ENCODE data around the gene OR2T2.
A peak's percentile ranks its signal among the peaks of the same experiment; 100 is the strongest.
"Not testable (repeated sequence)": the region's sequence is repeated elsewhere in the genome, so short reads cannot be mapped to it uniquely, and the experiment has no call there.

OR2T2 gene, protein sequence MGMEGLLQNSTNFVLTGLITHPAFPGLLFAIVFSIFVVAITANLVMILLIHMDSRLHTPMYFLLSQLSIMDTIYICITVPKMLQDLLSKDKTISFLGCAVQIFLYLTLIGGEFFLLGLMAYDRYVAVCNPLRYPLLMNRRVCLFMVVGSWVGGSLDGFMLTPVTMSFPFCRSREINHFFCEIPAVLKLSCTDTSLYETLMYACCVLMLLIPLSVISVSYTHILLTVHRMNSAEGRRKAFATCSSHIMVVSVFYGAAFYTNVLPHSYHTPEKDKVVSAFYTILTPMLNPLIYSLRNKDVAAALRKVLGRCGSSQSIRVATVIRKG

DNA sequence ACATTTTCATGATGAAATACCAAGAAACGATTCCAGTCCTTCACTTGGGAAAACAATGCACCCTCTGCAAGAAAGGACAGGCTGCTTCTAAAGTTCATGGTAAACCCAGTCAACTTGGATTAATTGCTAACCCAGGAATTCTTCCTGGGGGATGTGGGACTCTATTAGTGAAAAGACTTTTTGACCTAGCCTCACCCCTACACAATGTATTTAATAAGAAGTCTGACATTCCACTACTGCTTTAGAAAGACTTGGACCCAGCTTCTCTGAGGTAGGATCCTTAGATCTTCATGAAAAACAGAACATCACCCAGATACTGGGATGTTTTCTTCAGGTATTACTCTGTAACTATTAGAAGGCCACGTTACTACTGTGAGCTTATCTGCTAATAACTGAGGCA is at the start of gene OR2T2:
OR2T2 (plus strand) TSS at position 239 of the 400 bp plus-strand sequence. CDS start 7,161 bp downstream, outside the sequence.
- DNase-seq: not testable (repeated sequence)

DNA sequence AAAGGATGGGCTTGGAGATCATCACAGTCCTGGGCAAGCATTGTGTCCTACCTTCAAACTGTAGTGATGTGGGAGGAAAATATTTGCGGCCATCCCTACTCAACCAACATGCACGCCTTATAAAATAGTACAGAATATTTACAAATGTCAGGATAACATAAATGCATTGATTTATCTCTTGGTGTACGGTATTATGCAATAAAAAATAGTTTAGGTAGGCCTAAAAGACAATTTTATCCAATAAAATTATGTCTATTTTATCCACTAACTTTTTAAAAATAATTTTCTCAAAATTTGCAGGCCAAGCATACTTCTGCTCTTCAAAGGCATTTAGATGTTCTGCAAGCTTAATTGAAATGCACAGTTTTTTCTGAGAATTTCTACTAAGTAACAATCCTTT is 42.7 kb upstream of the OR2T2 start, which contains the start of gene OR2T1:
OR2T1 (plus strand) TSS at position 301 of the 400 bp plus-strand sequence. CDS start 3,100 bp downstream, outside the sequence.
- no peak for DNase-seq

DNA sequence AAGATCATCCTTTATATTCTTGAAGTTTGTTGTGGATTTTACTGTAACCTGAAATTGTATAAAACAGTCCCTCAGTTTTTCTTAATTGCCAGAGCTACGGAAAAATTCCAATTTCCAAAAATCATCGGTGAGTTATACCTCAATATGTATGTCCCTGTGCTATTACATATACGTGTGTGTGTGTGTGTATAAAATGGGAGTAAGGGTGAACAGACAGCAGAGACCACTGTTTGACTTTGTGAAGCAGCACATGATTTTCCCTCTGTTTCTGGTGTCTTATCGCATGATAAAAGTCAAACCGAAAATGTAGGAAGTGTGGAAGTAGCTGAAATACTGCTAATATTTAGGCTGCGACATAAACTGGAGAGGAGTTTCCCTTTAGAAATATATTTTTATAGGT is 41.4 kb upstream of the OR2T2 start:
- peak; percentile 55 for DNase-seq

DNA sequence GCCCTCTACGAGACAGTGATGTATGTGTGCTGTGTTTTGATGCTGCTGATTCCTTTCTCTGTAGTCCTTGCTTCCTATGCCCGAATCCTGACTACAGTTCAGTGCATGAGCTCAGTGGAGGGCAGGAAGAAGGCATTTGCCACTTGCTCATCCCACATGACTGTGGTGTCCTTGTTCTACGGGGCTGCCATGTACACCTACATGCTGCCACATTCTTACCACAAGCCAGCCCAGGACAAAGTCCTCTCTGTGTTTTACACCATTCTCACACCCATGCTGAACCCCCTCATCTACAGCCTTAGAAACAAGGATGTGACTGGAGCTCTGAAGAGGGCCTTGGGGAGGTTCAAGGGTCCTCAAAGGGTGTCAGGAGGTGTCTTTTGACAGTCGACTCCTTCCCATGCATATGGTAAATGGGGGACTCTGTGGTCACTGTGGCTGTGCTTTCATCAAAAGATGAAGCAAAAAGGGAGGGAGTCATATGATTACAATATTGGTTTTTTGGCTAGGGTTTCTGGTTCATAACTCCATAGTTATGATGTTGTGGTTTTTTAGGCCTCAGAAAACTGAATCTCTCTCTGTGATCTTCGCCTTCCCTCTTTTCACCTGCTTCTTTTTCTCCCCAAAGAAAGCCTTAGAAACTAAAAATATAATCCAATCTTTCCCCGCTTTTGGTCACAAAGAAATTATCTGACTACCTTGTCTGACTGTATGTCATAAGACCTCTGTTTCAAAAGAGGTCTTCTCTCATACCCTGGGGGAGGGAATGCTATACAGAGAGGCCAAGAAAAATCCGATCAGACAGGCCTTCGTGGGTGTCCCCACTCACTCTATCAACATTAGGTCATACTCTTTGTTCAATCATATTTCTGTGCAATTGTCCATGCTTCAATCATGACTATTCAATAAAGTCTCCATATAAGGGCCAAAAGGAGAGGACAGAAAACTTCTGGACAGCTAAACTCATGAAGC is 38.4 kb upstream of the OR2T2 start:
- no peak for DNase-seq

DNA sequence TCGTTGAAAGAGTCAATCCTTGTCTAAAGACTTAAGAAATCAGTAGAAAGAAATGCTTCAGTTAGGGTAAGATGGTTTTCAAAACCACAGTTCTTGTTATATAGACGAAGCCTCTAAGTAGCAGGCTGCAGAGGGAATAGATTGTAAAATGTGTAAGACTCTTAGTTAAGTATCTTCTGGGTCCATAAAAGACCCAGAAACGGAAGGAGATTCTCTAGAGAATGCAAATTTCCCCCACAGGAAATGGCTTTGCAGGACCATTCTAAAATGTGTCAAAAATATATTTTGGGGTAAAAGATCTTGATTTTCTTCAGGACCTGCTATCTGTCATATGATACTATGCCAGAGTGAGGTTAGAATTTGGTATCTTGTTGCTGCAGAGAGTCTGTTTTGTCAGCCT is 29.2 kb upstream of the OR2T2 start:
- no peak for DNase-seq

DNA sequence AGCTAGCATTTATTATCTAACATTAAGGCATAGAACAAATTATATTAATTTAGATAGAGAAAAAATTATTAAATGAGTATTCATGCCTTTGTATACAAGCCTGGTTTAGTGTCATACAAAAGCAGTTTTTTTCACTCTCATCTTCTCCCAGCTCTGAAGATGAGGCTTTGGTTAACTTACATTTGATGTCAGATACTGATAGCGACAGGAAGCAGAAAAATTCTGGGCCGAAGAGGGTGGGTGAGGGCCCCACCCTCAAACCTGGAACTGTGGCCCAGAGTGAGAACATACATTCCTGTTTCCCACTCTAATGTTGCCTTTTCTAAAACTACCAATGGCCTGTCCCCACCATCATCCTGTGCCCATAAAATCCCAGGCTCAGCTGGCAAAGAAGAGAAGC is 27.6 kb upstream of the OR2T2 start:
- DNase-seq: no peak

DNA sequence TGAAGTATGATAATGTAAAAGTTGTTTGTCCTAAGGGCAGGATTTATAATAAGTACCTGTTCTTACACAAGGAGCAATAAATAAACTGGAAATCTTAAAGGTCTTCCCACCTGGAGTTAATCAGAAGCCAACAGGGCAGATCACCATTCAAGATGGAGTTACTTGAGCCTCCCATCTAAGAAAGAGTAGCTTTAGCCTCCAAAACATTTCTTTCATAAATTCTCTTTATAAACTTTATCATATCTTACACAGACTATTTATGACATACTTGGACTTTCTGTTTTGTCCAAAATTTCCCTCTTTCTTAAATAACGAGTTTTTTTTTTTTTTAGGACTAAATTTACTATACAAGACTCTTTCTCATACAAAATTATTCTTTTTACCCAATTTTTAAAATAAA is 24.1 kb upstream of the OR2T2 start:
- no peak for DNase-seq

DNA sequence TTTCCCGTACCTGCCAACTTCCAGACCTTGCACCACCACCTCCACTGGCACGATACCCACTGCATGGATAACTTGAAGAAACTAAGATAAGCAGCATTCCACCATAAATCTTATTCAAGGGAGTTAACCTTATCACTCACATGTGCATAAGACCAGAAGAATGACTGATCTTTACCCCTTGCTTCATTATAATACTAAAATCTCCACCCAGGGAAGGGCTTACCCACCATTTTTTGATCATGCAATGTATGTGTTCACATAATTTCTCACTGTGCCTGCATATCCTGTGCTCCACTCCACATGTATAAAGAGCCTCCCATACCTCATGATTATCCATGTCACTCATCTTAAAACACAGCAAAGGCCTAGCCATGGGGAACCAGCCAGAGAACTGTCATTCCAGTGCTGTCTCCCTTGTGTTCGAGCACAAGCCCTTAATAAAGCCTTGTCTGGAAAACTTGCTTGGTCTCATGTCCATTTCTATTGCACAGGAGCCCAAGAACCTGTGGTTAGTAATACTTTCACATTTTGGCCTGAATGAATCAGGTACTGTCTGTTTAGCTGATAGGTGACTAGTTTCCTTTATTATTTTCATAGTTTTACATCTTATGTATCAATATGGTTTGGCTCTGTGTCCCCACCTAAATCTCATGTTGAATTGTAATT is 17.8 kb upstream of the OR2T2 start:
- DNase-seq: not testable (repeated sequence)

DNA sequence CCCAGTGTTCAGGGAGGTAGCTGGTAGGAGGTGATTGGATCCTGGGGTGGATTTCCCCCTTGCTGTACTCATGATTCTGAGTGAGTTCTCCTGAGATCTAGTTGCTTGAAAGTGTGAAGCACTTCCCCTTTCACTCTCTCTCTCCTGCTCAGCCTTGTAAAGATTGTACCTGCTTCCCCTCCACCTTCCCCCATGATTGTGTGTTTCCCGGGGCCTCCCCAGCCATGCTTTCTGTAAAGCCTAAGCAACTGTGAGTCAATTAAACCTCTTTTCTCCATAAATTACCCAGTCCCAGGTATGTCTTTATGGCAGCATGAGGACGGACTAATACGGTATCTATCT is 17.3 kb upstream of the OR2T2 start:
- not testable (repeated sequence) for DNase-seq

DNA sequence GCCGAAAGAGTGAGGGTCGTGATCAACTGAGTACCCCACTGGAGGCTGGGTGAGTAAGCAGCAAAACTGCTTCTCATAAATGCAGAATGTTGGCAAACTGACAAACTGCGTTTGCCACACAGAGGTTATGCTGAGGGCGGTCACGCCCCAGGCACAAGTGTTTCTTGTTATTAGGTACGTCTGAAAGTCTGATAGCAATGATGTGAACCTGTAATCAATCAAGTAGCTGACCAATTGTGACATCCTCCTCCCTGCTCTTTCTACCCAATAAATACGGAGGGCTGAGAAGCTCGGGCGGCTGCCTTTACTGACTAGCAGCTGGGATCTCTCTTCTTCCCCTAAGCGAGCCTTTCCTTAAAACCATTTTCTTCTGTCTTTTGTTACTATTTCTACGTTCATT is 13.8 kb upstream of the OR2T2 start:
- DNase-seq: not testable (repeated sequence)

DNA sequence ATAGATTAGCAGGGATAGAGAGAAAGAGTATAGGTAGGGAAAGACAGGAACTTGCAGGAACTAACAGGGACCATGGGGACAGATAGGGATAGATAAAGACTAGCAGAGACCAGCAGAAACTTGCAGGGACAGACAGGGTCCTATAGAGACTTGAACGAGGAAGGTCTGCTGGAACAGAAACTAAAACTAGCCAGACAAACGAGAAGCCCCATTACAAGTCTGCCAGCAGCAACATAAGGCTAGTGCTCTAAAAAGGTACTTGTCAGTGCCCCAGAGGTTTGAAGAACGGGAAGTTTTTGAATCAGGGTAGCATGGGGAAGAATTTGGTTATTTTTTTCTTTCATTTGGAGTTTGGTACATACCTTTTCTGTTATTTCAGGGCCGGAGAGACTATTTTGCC is 13.2 kb upstream of the OR2T2 start:
- not testable (repeated sequence) for DNase-seq

DNA sequence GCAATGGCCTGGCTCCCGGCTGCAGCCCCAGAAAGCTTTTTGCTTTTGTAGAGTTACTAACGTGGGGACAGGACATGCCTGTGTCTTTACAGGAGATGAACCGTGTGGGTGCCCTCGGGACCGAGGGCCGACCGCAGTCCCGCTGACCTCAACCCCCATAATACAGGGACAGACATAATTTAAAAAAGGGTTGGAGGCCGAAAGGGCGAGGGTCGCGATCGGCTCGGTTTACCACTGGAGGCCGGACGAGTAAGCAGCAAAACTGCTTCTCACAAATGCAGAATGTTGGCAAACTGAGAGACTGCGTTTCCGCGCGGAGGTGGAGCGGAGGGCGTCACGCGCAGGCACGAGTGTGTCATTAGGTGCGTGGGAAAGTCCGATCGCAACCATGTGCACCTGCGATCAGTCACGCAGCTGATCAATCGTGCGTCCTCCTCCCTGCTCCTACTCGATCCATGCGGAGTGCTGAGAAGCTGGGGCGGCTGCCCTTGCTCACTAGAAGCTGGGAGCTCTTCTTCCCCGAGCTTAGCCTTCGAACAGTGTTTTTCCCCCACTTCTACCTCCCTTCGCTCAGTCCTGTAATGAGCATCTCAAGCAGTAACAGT is 11.5 kb upstream of the OR2T2 start:
- not testable (repeated sequence) for DNase-seq

DNA sequence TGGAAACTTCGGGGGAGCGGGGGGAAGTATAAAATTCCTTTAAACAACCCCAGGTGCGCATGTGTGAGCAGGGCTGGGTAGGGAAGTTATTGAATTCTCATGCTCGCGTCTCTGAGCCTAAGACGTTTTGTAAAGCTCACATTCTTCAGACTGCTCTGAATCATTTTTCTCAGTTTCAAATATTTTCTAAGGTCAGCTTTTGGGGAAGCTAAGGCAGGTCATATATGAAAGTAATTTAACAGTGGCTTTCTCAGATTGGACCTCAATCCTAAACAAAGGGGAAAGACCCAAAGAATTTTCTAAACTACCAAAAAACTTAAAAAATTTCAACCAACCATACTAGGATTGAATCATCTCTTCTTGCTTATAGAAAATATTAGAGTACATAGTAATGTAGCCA is 10.5 kb upstream of the OR2T2 start:
- DNase-seq: not testable (repeated sequence)

DNA sequence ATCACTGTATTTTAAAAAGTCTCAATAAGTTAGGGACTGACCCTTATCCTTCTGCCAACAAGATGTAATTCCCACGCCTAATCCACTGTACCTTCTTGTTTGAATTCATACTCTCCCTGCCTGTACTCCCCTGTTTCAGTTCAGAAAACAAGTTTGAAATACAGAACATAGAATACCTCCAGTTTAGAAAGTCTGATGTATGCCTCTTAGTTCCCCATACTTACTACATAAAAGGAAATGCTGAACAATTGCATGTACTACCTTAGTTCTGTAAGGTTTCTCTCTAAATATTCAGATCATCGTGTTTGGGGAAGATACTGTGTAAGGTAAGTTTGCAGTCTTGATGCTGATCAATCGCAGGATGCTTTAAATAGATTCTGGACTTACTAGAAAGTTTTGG is 9.1 kb upstream of the OR2T2 start:
- not testable (repeated sequence) for DNase-seq

DNA sequence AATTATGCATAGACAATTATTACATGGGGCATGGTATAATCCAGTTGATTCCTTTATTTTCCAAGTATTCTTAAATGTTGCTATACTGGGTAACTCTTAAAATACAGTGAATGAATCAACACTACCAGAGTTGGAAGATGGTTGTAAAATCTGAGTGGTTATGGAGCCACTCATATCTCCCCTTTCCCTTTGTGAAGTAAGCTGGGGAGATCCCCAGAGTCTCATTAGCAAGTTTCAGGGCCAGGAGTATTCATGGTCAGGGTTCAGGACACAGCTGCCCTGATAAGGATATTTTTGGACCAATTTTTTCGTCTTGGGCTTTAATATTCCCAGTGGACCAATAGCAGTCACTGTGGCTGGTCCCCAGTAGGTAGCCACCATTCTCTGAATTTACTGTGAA is 6.8 kb upstream of the OR2T2 start:
- not testable (repeated sequence) for DNase-seq

DNA sequence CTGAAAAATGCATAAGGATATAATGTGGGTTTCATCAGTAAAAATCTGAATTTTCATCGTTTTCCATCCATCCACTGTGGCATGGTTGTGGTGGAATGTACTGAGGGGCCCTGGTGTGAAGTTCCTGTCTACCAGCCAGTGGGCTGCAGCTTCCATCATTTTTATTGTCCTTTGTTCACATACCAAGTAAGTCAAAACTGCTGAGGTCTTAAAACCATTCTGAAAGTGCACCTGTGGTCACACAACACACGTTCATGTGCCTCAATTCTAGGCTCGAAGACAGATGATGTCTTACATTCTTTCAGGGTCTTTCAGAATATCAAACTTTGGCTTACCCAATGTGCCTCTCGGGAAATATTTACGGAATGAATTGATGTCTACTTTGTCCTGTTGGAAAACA is 6.2 kb upstream of the OR2T2 start:
- not testable (repeated sequence) for DNase-seq

DNA sequence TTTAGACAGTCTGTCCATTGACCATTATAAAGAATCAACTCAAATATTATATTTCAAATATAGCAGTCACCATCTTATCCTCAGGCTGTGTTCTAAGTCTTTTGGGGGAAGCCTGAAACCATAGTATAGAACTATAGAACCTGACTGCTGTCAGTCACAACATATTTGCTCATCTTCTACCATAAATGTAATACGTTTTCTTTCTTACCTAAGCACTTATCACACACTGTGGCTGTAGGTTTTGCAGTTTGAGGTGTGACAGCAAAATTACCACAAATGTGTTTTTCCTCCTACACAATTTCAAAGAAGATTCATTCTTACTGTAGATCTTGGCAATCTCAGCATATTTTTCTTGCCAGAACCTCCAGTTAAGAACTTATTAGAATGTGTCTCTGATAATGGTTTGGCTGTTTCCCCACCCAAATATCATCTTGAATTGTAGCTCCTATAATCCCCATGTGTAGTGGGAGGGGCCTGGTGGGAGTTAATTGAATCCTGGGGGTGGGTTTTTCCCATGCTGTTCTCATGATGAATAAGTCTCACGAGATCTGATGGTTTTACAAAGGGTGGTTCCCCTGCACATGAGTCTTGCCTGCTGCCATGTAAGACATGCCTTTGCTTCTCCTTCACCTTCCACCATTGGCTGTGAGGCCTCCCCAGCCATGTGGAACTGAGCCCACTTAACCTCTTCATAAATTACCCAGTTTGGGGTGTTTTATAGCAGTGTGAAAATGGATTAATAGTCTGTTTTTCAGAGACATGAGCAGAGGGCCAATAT is 2.7 kb upstream of the OR2T2 start:
- DNase-seq: not testable (repeated sequence)

DNA sequence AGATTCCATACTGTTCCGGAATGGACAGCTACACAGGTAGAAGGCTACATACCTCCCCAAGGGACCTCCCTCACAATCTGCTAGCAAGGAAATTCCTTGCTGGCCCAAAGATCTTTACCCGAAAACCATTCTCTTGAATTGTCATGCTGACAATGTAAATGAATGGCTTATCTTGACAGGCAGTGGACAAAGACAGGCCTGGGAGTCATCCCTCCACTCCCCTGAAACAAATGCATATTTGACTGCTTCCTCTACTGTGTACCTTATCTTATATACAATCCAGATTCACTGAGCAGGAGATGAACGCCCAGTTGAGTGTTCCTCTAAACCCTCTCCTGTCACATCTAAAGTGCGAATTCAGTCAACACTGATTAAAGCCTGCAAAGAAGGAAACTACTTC is 834 bp upstream of the OR2T2 start:
- not testable (repeated sequence) for DNase-seq

DNA sequence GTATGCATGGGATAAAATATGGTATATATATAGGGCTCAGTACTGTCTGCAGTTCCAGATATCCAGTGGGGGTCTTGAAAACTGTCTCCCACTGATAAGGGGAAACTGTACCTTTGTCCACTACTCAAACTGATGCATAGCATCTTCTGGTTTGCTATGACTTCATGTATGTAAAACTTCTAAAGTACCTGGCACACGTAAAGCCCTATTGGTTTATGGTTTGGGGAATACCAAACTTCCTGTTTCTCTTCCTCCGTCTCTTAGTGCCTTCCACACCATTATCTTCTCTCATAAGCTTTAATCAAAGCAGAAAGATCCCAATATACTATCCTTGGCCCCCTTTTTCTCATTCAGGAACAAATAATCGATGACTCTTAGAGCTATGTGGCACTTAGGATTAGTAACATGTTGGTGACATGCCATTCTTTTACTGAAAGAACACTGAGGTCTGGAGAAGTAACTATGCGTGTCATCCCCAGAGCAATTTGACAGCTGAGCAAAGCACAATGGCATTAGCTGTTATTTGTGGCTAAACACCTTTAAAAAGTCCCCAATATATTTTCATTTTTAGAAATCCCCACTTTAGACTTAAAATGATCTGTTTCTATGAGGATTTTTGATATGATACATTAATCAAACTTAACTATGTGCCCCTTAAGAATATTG is 3.1 kb downstream of the OR2T2 start:
- DNase-seq: not testable (repeated sequence)

DNA sequence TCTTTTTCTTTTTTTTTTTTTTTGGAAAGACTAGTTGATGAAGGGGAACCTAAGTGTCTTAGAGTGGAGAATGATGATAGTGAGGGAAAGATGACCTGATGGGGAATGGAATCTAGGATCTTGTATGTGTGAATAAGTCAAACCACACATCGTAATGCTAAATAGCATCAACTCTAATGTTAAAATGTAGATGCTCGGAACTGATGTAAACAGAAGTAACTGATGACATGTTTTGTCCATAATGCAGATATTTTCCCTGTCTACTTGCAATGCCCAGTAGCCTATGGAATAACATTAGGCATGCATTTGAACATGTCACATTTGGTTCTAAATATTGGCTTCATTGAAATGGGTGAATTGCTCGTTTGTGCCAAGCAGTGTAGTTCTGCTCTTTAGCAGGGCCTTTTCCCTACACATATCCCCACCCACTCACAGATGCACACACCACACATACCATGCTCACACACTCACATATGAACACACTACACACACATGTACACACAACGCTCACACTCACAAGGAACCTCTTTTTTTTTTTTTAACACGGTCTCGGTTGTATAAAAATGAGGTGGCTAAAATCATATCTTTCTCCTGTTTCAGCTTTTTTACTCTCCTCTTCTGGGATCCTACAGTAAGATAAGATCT is 4.5 kb downstream of the OR2T2 start:
- DNase-seq: not testable (repeated sequence)
